Measurements from ENCODE around the gene ADORA2A. TPM values are rescaled to one million over a fixed set of nuclear protein-coding genes. Genes with fewer than 3 reads are reported as not detected.

ADORA2A gene
- total RNA-seq, 1 experiment from 2014 or later: 0.52 TPM

DNA sequence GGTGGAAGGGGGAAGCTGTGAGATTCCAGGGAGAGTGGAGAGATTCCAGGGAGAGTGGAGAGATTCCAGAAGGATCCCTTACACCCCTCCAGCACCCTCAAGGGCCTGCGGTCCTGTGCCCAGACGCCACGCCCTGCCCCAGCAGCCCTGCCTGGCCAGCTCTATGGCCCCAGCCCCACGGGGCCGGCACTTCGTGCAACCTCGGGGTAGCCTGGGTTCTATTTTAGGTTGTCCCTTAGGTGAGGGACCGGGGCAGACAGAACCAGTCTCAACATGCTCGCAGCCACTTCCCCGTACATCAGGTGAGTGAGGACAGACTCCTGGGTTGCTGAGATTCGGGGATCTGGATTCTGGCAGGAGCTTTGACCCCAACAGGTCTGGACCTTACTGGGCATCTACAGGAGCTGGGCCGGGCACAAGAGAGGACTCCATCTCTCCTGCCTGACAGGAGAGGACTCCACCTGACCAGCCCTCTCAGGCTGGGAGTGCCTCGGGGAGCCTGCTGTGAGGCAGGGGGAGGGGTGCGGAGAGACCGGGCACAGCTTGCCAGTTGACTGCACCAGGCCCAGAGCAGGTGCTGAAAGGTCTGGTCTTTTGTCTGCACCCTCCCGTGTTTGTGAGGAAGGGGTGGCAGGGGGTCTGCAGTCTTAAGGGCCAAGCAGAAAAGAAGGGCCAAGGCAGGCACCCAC, 8.5 kb upstream of the ADORA2A start:
- DNase-seq (ENCODE audit: low spot score): no peak

DNA sequence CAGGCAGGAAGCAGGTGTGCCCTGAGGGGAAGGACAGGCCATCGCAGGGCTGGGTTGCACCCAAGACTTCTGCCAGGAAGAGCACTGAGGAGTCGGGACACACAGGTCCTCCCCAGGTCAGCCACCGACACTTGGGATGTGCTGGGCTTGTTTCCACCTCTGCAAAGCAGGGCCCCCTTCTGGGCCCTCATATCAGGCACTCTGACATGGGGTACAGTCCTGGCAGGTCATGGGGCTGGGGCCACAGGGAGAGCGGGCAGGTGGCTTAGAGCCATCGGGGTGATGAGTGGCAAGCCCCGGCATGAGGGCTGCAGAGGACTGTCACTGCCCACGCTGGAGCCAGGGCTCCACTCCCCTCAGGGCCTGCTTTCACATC, 7.9 kb upstream of the ADORA2A start:
- DNase-seq (ENCODE audit: low spot score): no peak

DNA sequence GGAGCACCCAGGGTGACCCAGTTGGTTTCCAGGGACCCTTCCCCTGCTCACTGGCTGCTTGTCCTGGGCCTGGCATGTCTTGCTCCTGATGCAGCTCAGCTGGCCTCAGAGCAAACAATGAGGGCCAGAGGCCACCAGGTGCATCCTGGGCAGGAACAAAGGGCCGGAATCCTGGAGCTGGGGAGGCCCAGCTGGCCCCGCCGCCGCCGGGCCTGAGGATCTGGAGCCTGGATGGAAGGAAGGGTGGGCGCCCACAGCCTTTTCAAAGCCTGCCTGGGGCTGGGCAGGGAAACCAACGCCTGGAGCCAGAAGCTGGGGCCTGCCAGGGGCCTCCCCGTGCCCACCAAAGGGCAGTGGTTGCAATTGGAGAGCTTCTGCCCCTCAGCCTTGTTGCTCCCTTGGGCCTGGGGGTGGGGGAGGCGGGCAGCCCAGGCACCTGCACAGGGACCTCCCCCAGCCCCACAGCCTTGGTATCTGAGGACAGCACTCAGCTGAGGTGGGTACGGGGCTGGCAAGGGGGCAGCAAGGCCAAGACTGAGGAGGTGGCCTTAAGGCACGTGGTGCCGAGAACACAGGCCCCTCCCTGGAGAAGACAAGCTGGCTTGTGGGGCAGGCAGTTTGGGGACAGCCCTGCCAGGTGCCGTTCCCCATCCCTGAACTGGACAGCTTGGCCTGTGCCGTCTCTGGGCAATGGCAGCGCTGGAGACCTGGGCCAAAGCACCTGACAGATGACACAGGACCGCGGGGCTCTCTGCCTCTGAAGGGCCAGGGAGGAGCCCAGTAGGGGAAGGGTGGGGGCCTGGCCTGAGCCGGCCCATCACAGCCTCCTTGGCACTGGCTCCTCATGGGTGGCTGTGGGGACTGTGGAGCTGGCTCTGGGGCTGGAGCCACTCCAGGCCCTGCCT, 7.1 kb upstream of the ADORA2A start:
- no peak for DNase-seq (ENCODE audit: low spot score)

DNA sequence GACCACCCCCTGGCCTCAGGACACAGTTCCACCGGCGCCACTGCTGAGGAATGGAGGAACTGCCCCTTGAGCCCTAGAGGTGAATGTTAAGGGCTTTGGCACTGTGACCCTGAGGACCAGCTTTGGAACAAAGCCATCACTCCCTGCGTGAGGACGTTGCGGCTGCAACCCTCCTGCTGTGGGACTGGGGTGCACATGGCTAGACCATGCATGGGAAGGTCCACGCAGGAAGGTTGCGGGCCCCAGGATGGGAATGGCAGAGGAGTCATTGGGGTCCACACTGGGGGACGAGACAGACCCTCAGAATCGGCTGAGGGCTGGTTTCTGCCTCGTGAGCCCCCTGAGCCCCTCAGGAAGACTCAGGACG, 6.4 kb upstream of the ADORA2A start:
- DNase-seq (ENCODE audit: low spot score): no peak

DNA sequence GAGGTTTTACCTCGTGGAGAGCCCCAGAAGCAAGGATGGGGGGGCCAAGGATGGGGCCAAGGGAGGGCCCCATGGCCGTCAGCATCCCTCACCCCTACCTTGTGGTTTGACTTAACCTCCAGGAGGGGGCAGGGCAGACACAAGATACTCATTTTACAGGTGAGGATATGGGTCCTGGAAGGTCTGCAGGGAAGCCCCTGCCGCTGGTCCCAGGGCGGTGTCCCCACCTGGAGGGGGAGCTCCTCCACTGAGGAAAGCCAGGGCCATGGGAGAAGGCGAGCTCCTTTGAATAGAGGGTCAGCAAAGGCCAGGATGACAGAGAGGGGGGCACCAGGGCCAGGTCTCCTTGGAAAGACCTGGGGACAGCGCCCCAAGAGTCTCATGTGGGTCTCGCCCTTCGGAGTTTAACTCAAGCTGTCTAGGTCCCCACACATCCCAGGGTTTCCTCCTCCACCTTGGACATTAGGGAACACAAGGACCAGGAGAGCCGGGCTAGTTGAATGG, 5.9 kb upstream of the ADORA2A start:
- no peak for DNase-seq (ENCODE audit: low spot score)

DNA sequence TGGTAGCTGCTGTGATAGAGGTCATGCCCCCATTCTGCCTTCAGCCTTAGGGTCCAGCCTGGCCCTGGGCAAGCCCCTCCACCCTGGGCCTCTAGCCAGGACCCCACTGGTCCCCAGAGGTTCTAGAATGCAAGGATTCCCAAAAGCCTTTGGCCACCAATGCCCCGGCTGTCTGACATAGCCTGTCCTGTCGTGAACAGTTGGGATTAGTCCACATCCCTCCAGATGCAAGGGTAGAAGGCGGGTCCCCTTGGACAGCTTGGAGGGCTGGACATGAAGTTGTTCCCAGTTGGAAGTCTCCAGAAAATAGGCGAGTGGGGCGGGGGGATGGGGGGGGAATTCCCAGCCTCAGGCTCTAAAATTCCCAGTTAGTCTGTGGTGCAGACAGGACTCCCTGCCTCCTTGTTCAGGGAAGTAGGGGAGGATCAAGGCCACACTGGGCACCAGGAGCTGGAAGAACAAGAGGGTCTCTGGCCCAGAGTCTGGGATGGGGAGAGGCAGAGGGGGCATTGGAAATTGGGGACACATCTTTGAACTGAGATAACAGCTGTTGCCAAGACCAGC, 5.2 kb upstream of the ADORA2A start:
- no peak for DNase-seq (ENCODE audit: low spot score)

DNA sequence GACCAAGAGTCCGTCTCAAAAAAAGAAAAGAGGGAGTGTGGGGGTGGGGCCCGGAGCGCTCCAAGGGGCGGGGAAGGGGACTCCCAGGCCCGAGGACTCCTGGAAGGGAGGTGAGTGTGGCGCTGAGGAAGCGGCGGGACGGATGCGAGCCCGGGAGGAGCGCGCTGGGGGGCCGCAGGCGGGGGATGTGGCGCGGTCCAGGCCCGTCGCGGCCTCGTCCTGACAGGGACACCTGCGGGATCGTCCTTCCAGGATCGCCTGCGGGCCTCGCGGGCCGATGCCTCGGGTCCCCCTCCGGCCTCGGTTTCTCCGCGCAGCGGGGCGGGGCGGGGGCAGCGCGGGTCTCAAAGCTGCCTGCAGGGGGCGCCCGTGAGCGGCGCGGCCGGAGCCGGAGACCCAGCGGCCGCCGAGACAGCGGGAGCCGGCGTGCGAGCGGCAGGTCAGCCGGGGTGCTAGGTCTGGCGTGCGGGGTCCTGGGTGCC, 3.8 kb upstream of the ADORA2A start:
- DNase-seq (ENCODE audit: low spot score): no peak

DNA sequence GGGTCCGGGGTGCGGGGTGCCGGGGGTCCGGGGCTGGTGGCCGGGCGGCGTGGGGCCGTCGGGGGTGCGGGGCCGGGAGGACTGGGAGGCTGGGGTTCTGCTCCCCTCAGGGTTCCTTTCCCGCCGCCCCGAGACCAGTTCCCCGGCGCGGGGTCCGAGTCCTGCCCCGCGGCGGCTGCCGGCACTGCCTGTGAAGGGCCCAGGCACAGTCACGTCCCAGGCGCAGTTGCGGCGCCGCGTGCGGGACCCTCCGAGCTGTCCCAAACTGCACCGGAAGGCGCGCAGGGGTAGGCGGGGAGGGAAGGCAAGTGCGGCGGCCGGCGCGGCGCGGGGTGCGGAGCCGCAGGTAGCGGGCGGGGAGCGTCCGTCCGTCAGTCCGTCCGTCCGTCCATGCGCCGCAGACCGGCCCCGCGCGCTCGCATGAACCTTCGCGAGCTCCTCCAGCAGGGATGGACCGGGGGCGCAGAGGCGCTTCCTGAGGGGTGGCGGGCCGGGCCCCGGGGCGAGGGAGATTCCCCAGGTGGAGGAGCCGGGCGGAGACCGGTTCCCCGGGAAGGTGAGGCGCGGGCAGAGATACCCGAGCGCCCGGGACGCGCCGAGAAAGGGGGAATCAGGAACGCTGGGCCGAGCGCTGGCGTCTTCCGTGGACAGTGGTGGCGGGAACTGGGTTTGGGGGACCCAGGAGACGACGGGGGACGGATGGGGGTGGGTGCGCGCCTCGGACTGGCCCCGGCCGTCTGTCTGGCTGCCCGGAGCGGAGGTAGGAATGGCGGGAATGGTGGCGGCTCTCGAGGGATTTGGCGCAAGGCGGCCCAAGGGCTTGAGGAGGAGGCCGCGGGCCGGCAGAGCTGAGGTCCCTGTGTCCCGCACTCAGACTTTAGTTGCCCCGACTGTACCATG, 3.1 kb upstream of the ADORA2A start:
- no peak for DNase-seq (ENCODE audit: low spot score)

DNA sequence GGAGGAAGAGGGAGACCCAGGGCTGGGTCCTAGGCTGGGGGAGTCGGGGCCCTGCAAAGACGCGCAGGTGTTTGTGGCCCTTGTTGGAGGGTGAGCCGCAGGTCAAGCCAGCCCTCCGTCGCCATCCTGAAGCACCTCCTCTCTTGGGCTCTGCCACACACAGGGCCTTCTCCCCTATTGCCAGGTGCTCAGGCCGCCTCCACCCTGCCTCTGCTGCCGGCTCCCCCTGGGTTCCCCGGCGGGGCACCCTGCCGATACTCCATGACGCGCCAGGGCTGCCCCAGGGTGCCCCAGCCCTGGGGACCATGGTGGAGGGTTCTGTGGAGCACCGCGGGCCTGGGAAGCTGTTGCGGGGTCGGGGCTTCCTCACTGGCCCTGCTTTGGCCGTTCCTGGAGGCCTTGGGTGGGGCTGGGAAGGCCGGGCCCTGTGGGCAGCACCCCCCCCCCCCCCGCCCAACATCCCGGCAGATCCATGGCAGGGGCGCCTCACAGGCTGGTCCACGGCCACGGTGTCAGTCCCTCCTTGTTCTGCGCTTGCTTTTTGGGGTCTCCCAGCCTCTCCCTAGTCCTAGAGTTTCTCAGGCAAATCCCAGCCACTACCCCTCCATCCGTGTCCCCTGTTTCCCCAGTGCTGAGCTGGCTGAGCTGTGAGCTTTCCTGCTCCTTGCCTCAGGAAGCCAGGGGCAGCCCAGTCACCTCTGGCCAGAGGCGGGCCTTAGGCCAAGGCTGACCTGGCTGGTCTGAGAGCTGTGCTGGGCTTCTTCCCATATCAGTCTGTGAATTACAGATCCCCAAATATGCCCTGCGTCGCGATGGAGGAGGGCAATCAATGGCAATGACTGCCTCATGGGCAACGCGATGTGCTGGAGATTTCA, 2.3 kb upstream of the ADORA2A start:
- DNase-seq (ENCODE audit: low spot score): no peak

DNA sequence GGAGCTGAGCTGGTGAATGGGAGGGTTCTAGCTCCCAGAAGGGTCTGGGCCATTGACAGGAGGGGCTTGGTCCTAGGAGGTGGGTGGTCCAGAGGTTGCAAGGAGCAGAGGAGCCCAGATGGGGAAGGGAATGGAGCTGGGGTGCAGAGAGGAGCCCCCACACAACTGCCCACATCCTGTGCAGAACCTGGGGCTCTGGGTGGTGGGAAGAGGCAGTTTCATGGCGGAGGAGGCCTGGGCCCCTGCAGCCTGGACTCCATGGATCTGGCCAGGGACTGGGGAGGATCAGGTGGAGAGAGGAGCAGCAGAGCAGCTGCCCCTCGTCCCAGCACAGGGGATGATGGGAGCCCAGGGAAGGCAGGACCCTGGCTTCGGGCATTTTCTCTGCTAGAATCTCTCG, 963 bp upstream of the ADORA2A start:
- DNase-seq (ENCODE audit: low spot score): no peak

DNA sequence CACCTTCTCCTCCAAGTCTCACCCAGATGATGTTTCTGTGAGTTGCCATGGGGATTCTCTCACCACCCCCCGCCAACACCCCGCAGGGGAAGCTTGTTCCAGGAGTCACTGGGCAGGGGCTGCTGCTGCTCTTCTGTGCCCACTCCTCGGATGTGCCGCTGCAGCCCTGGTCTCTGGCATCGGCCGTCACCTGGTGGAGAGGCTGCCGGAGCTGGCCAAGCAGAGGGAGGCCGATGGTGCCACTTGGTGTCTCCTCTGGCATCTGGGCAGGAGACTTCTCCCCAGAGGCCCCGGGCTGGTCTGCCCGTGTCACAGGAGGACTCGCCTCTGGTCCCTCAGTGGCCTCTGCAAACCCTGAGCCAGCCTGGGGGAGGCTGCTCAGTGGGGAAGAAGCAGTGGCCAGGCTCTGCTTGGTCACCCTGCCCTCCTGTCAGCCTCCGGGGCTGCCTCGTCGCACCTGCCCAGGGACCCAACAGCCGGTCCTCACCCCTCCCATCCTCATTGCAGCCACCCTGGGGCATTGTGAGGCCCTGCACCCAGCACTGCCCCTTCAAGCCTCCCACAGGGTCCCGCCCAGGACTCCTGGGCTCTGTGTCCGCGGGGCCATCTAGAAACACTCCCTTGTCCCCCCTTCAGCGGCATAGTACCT, 424 bp upstream of the ADORA2A start:
- no peak for DNase-seq (ENCODE audit: low spot score)

DNA sequence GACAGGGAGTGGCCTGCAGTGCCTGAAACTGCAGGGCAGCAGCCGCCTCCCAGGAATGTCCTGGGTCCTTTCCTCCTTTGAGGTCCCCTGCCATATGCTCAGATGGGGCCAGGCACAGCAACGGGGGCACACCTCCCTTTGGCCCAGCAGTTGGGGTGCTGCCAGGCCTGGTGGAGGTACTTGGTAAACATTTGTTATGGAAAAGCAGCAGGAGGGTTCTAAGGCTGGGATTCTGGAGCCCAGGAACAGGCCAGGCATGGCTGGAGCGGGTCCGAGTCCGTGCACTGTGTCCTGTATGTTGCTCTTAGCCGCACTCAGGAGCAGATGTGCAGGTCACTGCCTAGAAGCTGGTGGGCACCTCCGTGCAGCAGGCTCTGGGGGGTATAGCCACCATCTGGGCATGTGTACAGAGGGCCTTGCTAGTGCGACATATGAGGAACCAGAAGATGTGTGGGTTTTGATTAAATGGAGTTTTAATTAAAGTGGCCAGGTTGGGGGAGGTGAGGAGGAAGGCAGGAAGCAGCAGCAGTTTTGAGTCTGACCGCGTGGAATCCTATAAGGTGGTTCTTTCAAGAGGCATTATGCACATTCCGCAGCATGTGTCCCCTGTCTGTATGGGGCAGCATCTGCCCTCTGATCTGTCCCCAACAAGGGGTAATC, 1.5 kb downstream of the ADORA2A start:
- DNase-seq (ENCODE audit: low spot score): no peak

DNA sequence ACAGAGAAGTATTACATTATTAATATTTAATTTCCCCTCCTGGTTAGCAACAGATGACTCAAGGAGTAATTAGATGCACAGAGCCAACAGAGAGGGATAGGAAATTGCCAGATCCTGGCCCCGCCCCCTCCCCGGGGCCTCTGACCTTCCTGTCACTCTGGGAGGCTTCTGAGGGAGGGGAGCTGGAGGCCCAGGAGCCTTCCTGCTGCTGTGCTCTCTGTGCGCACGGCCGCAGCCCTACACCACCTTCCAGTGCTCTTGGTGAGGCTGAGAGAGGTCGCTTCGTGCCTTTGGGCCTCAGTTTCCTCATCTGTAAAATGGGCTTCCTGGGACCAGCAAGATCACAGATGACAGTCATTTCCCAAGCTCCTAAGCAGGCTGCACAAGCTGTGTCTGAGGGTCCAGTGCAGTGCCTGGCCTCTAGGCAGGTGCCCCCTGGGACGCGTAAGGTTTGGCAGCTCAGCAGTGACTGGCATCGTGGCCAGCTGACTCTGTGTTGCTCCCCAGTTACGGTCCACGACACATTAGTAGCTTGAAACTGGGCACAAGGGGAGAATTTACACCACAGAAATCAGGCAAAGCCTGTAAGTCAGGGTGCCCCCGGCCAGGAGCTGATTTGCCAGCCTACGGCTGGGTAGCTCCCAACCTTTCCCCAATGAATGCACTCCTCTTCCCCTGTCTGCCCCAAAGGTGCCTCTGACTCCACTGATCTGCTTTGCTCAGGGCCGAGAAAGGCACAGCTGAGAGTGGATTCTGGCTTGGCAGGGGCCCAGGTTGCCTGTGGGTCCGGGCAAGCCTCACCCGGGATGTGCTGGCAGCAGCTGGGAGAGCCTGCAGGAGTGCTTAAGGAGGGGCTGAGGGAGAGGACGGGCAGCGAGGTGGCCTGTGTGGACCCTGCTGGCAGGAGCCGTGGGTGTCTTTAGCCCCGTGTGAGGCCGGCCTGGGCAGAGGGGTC, 2.3 kb downstream of the ADORA2A start:
- DNase-seq (ENCODE audit: low spot score): no peak

DNA sequence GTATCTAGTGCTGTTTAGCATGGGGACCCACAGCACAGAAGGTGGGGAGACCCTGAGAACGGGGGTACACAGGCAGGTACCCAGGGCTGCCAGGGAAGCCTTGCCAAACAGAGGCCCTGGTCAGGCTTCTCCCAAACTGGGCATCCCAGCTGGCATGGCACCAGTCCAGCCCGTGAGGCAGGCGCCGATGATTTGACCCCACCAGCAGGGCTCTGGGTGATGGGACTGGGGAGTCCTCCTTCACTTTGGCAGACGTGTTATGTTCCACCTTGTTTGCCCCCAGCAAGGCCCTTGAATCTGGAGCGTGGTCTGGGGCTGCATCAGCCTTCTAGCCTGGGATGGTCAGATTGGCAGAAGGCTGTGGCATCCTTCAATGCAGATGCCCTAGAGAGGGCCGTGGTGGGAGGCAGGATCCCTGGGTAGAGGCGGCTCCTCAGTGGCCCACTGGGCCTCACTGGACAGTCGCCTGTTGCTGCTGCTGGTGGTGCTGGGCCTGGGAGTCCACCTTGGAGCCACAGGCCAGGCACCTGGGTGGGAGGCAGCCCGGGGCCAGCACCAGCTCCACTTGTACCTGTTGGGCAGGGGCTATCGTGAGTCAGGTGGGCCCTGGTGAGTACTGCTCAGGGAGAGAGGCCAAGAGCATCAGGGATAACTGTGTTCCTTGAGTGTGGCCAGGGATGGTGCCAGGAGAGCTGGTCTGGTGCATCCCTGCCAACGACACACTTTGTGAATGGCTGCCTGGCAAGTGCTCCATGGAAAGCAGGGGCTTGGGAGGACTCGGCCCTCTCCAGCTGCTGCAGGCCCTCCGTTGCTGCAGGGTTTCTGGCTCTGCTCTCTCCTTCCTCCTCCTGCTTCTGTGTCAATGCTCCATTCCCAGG, 3.3 kb downstream of the ADORA2A start:
- no peak for DNase-seq (ENCODE audit: low spot score)

DNA sequence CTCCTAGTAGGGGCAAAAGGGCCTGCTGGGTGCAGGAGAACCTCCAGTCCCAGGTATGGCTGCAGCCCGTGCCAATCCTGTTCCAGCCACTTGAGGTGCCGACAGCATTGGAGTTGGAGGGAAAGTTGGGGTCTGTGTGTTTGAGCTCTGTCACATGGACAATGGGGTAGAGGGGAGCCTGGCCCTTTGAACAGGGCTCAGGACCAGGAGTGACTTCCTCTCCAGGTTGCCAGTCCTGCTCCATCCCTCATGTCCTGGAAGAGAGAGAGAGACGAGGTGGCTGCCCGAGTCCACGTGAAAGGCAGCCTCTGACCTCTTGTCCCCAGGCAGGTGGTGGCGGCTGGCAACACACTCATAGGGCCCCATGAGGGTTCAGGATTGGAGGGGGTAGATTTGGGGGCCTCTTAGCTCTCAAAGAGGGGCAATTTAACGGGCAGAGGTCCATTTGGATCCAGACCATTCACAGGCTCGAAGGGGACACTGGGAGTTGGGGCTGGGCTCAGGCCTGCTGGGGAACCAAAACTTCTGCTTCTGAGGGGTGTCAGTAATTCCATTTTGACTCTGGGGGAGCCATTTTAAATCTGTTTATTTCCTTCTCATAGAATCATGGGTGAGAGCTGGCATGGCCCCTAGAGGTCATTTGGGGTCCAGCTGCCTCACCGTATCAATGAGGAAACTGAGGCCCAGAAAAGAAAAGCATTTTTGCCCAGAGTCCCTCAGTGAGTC, 4.1 kb downstream of the ADORA2A start:
- no peak for DNase-seq (ENCODE audit: low spot score)

DNA sequence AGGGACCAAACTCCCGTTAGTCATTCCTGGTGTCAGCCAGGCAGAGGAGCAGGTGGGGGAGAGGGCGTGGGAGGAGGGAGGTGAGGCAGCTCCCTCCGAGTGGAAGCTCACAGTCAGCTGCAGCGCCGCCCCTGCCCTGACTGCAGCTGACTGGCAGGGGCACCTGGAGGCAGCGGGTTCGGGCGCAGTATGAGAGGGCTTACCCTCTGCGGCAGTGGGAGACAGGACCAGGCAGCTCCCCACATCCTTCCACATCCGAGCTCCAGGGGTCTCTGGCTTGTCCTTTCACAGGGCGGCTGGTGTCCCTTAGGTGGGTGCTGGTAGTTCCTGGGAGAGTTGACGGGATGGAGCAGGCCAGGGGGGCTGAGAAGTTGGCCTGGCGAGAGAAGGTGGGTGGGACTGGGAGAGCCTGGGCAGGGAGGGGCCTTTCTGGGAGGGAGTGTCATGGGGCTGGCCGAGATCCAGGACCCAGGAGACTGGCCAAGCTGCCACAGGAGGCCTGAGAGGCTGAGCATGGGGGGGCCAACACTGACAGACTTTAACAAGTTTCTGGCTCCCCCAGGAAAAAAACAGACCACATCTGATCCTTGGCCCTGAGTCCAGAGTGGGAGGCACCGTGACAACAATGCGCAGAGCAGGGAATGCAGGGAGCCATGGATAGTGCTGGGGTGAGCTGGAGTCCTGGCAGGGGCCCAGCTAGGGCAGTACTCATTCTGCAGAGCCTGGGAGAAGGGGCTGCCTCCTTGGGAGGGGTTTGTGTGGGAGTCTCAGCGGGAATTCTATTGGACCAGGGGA, 4.9 kb downstream of the ADORA2A start:
- DNase-seq (ENCODE audit: low spot score): peak; percentile 50
